H1 (cell line): ENCODE data around the gene RBM47. TPM values are rescaled to one million over a fixed set of nuclear protein-coding genes. Genes with fewer than 3 reads are reported as not detected.

Source experiments
- GABPA ChIP-seq: IDR thresholded peaks from 2 replicates; pipeline ENCODE4 v1.6.1; 2011; ENCODE audit warnings: mild to moderate bottlenecking, low read length, moderate library complexity, borderline replicate concordance; ENCODE audit not compliant: insufficient read depth
- RFX5 ChIP-seq: IDR thresholded peaks from 2 replicates; pipeline ENCODE4 v1.6.1; 2011; ENCODE audit warnings: low read depth, low read length, improper control_type of control experiment, borderline replicate concordance
- polyA plus RNA-seq, 7 experiments: library from polyadenylated mRNA; depleted of rRNA in 3 of 7; stranded (reverse) in 5 of 7; unstranded in 2 of 7; fragments of >200 nt in 5 of 7; fragments of 200-250 nt in 2 of 7; gene quantifications; 1 replicate in 5 of 7; 2 replicates in 1 of 7; 4 replicates in 1 of 7; pipeline versions ENCODE4 v1.2.1 to v1.2.3, GENCODE V29; 2011 to 2013; ENCODE audit warnings: missing spikeins in 2 of 7, mixed read lengths in 2 of 7
- total RNA-seq: library from RNA; stranded (reverse); fragmentation: NEBNext Ultra II Directional; extraction: Animal tissue kit (Norgen Biotek cat#: 25700); gene quantifications from 2 replicates; pipeline ENCODE4 v1.2.1, GENCODE V29; 2021

Gene RBM47
- total and polyA plus RNA-seq, 2 of the 8 experiments (the other 6 are each of a cell fraction or from before 2014, with no cell fraction given): 42.8 to 78.9 TPM

GRCh38 chr4:40417941-40418340 lies 211.7 kb downstream of the RBM47 start (continued):
- TF ChIP-seq RFX5 (no peak), GABPA (no peak)
